A673 (cell line): ENCODE data around the gene RABGAP1L.

Experiments used
- CTCF ChIP-seq: fragments of 300-800, 200-600 bp; sonication (generic); conservative IDR thresholded peaks from 2 replicates; pipeline ENCODE4 v1.5.1; 2017; ENCODE audit warnings: low read depth, mild to moderate bottlenecking, antibody characterized with exemption, low read length, moderate library complexity, mixed read lengths
- EZH2 ChIP-seq: fragments of 200-600 bp; sonication (generic); IDR thresholded peaks from 2 replicates; pipeline ENCODE4 v1.6.1; 2017; ENCODE audit warnings: borderline replicate concordance, low read depth, mild to moderate bottlenecking, mixed read lengths, antibody characterized with exemption, low read length; ENCODE audit not compliant: poor library complexity, severe bottlenecking

GRCh38 chr1:174988986-174989385, 829.7 kb downstream of the RABGAP1L start:
- no peak for TF ChIP-seq CTCF
- no peak for TF ChIP-seq EZH2
